ENCODE results near the gene LHFPL6. TPM values are rescaled to one million over a fixed set of nuclear protein-coding genes. Genes with fewer than 3 reads are reported as not detected.
A peak's percentile ranks its signal among the peaks of the same experiment; 100 is the strongest.

The LHFPL6 gene
- total RNA-seq, 4 donors from 2014 or later, result 1.8 to 14.2 (median 9.0) TPM

DNA sequence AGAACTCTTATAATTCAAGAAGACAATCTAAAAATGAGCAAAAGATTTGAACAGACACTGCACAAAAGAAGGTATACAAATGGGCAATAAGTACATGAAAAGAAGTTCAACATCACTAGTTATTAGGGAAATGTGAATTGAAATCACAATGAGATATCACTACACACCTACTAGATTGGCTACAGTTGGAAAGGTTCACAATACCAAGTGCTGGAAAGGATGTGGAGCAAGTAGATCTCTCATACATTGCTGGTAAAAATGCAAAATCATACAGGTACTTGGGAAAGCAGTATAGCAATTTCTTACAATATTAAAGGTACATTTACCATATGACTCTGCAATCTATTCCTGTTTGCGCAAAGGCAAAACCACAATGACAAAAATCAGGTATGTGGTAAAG, 145.7 kb downstream of the LHFPL6 start:
- H3K27me3 ChIP-seq, result no peaks in the 10 kb centered on the region
- peaks cover 0 to 5% (median 0%) of the 10 kb centered on the region in 4 donors for H3K4me1 ChIP-seq
- no peak overlapping the region for H3K4me3 ChIP-seq
- H3K27ac ChIP-seq, result no peak overlapping the region
- H3K36me3 ChIP-seq, result no peaks in the 10 kb centered on the region
- H3K9me3 ChIP-seq, result no peaks in the 10 kb centered on the region
- DNase-seq, result no peak
- TF ChIP-seq POLR2A (IDR thresholded peaks at IDR 0.05) (no peak), CTCF (IDR thresholded peaks at IDR 0.05) (no peak)

- Histone ChIP-seq H3K4me3 (no peak overlapping the region), H3K36me3 (no peaks in the 10 kb centered on the region), H3K4me1 (peaks cover 0 to 5% (median 0%) of the 10 kb centered on the region in 4 donors), H3K27ac (no peak overlapping the region), H3K9me3 (no peaks in the 10 kb centered on the region), H3K27me3 (no peaks in the 10 kb centered on the region)
- DNase-seq, result no peak
- TF ChIP-seq CTCF (IDR thresholded peaks at IDR 0.05) (no peak), POLR2A (IDR thresholded peaks at IDR 0.05) (no peak)
Observed at GRCh38 chr13:39455521-39456175, 147.3 kb downstream of the LHFPL6 start.

DNA sequence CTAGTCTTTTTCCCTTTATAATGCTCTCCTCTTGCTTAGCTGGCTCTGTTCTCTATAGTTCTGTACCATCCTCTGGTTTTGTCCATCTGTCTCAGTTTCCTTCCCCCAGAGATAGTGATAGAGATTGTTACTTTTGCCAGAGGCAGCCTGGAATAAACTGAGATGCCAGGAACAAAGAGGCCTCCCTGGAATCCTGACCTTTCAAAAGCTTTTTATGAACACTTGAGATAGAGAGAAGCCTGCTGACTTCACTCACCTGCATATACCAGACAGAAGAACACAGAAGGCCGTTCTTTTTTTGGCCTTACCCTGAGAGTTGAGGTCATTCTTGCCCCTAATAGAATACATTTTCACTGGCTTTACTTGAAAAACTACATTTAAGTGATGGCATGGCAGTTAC, 150.2 kb downstream of the LHFPL6 start:
- Histone ChIP-seq H3K9me3 (no peaks in the 10 kb centered on the region), H3K27me3 (no peaks in the 10 kb centered on the region), H3K27ac (peak overlapping the region in 2 of 4 donors; percentile 8 to 43), H3K4me3 (no peak overlapping the region), H3K4me1 (peaks cover 0 to 5% (median 0%) of the 10 kb centered on the region in 4 donors), H3K36me3 (no peaks in the 10 kb centered on the region)
- no peak for DNase-seq
- no peak for TF ChIP-seq POLR2A (IDR thresholded peaks at IDR 0.05)
- no peak for TF ChIP-seq CTCF (IDR thresholded peaks at IDR 0.05)

DNA sequence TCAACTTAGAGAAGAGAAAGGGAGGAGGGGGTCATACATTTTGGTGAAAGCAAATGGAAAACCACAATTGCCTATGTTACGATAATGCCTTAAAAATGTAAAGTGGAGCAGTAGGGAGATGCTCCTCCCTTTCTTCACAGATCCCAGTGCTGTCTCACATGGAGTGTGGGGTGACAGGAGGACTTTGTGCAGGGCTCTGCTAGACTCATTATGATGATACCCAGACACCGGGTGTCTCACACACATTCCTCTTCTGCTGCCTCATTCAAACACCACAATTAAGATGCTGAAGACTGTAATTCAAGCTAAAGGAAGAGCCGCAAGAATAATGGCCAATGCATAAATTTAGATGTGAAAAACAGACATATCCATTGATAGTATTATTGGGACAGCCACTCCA, 150.6 kb downstream of the LHFPL6 start:
- Histone ChIP-seq H3K4me1 (peaks cover 0 to 5% (median 0%) of the 10 kb centered on the region in 4 donors), H3K9me3 (no peaks in the 10 kb centered on the region), H3K27ac (peak overlapping the region in 2 of 4 donors; percentile 8 to 43), H3K27me3 (no peaks in the 10 kb centered on the region), H3K4me3 (no peak overlapping the region), H3K36me3 (no peaks in the 10 kb centered on the region)
- TF ChIP-seq POLR2A (IDR thresholded peaks at IDR 0.05), result no peak
- no peak for TF ChIP-seq CTCF (IDR thresholded peaks at IDR 0.05)
- DNase-seq, result no peak

DNA sequence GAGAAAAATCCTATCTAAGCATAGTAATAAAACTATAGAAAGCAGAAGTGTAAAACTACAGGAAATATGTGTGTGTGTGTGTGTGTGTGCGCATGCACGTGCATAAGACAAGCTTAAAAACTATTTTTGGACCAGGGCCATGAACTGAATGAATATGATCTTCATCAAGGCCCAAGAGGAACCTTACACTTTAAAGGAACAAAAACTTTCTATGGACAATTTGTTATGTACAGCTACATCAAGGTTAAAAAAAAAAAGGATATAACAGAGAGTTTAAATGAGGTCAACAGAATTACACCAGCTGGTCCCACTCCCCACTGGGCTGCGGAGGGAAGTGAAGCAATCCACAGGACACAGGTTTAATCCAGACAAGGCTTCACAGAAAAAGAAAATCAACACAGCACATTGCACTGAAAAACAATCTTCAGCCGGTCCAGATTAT, 151.1 kb downstream of the LHFPL6 start:
- Histone ChIP-seq H3K9me3 (no peaks in the 10 kb centered on the region), H3K27me3 (no peaks in the 10 kb centered on the region), H3K36me3 (no peaks in the 10 kb centered on the region), H3K27ac (peak overlapping the region in 2 of 4 donors; percentile 8 to 43), H3K4me1 (peaks cover 0 to 5% (median 0%) of the 10 kb centered on the region in 4 donors), H3K4me3 (no peak overlapping the region)
- TF ChIP-seq POLR2A (IDR thresholded peaks at IDR 0.05) (no peak), CTCF (IDR thresholded peaks at IDR 0.05) (no peak)
- DNase-seq, result no peak

Measured in Peyer's patch (tissue), 4 donors.